Loucy (cell line): ENCODE results near the gene TNFSF9.
"Not testable (repeated sequence)": the region's sequence is repeated elsewhere in the genome, so short reads cannot be mapped to it uniquely, and the experiment has no call there.

Experiments used
- EZH2phosphoT487 ChIP-seq: fragments of 200-600 bp; IDR thresholded peaks from 2 replicates; pipeline ENCODE4 v1.6.1; 2018; ENCODE audit warnings: antibody characterized with exemption, mild to moderate bottlenecking, moderate library complexity, borderline replicate concordance
- TF ChIP-seq, protein P1 (sequence below): fragments of 200-600 bp; sonication (generic); conservative IDR thresholded peaks from 2 replicates; pipeline ENCODE4 v1.5.1; 2014; ENCODE audit warnings: mild to moderate bottlenecking, antibody characterized with exemption, low read length

DNA sequence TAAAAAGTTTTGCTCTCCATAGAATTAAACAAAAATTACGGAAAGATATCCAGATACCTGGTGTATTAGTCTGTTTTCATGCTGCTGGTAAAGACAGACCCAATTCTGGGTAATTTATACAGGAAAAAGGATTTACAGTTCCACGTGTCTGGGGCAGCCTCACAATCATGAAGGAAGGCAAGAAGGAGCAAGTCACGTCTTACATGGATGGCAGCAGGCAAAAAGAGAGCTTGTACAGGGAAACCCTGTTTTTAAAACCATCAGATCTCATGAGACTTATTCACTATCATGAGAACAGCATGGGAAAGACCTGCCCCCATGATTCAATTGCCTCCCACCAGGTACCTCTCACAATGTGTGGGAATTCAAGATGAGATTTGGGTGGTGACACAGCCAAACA, 35.9 kb downstream of the TNFSF9 start:
- TF ChIP-seq EZH2phosphoT487, result not testable (repeated sequence)
- TF ChIP-seq, protein P1, sequence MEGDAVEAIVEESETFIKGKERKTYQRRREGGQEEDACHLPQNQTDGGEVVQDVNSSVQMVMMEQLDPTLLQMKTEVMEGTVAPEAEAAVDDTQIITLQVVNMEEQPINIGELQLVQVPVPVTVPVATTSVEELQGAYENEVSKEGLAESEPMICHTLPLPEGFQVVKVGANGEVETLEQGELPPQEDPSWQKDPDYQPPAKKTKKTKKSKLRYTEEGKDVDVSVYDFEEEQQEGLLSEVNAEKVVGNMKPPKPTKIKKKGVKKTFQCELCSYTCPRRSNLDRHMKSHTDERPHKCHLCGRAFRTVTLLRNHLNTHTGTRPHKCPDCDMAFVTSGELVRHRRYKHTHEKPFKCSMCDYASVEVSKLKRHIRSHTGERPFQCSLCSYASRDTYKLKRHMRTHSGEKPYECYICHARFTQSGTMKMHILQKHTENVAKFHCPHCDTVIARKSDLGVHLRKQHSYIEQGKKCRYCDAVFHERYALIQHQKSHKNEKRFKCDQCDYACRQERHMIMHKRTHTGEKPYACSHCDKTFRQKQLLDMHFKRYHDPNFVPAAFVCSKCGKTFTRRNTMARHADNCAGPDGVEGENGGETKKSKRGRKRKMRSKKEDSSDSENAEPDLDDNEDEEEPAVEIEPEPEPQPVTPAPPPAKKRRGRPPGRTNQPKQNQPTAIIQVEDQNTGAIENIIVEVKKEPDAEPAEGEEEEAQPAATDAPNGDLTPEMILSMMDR, result not testable (repeated sequence)
